Prostate gland (tissue), 2 donors: ENCODE data around the gene MYH6. TPM values are rescaled to one million over a fixed set of nuclear protein-coding genes. Genes with fewer than 3 reads are reported as not detected.

Experiments used
- DNase-seq: peaks from one replicate; pipeline ENCODE4 v3.0.0-alpha.2; 2019; ENCODE audit warnings: low spot score
- H3K27ac ChIP-seq, 2 donors: fragments of 200-600 bp; sonication (generic); 2 replicates each; pipeline ENCODE4 v1.5.1; 2017 to 2019
- H3K27me3 ChIP-seq: fragments of 200-600 bp; sonication (generic); replicated peaks from 2 replicates; pipeline ENCODE4 v1.5.1; 2019; ENCODE audit not compliant: insufficient read depth
- H3K36me3 ChIP-seq, 2 donors: fragments of 200-600 bp; sonication (generic); 1 replicate in 1 of 2; 2 replicates in 1 of 2; pipeline versions ENCODE4 v1.5.1 to v1.8.1; 2017 to 2019
- H3K4me1 ChIP-seq: fragments of 200-600 bp; sonication (generic); replicated peaks from 2 replicates; pipeline ENCODE4 v1.5.1; 2019
- H3K4me3 ChIP-seq, 2 donors: fragments of 200-600 bp; sonication (generic); 2 replicates each; pipeline ENCODE4 v1.5.1; 2017 to 2019
- H3K9me3 ChIP-seq: fragments of 200-600 bp; sonication (generic); 2 replicates; pipeline ENCODE4 v1.5.1; 2017
- POLR2A ChIP-seq: fragments of 450-650 bp; IDR thresholded peaks from one replicate; pipeline ENCODE4 v1.6.1; 2016; ENCODE audit warnings: antibody characterized with exemption, mild to moderate bottlenecking
- POLR2AphosphoS5 ChIP-seq: sonication (generic); formaldehyde crosslinking; IDR thresholded peaks from one replicate; pipeline ENCODE4 v1.6.1; 2017; ENCODE audit warnings: antibody characterized with exemption
- WGBS: methylation state at CpG from one replicate; pipeline ENCODE4 v1.1.5; 2018; 5-methylcytosine and 5-hydroxymethylcytosine counted together
- intact Hi-C: fragments of 100-400 bp; cut with DNase I; formaldehyde crosslinking; loops from one replicate; pipeline ENCODE4 v1.14.2; 2022
- total RNA-seq, 2 donors: library from RNA; depleted of rRNA; stranded (reverse); fragments of >200 nt; gene quantifications; one replicate each; pipeline ENCODE4 v1.1.0, GENCODE V29; 2016
- TF ChIP-seq, protein P1 (sequence below), 4 experiments: fragments of 200-600 bp in 2 of 4; fragments of 450-650 bp in 2 of 4; sonication (generic) in 2 of 4; IDR thresholded peaks; 1 replicate in 3 of 4; 2 replicates in 1 of 4; pipeline ENCODE4 v1.5.1; 2016 to 2019; ENCODE audit warnings: antibody characterized with exemption in 4 of 4, mild to moderate bottlenecking in 2 of 4, moderate library complexity in 2 of 4

The MYH6 gene
- total RNA-seq, 2 donors from 2014 or later = 3.1 TPM; not detected in 1

DNA sequence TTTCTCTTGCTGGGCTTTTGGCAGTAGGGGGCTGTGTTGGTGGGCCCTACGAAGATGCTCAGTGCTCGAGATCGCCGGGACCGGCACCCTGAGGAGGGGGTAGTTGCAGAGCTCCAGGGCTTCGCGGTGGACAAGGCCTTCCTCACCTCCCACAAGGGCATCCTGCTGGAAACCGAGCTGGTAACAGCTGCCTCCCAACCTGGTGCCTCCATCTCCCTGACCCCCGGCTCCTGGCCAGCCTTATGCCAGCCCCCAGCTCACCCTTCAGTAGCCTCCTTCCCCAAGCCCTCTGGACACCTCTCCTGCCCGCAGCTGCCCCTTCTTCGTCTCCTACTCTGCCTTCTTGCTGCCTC, 30.9 kb downstream of the MYH6 start:
- Histone ChIP-seq H3K36me3 (no peaks in the 10 kb centered on the region), H3K27me3 (no peaks in the 10 kb centered on the region), H3K9me3 (no peaks in the 10 kb centered on the region), H3K27ac (no peak overlapping the region), H3K4me3 (no peak overlapping the region), H3K4me1 (no peaks in the 10 kb centered on the region)
- DNase-seq = no peak
- TF ChIP-seq POLR2A = no peak
- TF ChIP-seq, protein P1, sequence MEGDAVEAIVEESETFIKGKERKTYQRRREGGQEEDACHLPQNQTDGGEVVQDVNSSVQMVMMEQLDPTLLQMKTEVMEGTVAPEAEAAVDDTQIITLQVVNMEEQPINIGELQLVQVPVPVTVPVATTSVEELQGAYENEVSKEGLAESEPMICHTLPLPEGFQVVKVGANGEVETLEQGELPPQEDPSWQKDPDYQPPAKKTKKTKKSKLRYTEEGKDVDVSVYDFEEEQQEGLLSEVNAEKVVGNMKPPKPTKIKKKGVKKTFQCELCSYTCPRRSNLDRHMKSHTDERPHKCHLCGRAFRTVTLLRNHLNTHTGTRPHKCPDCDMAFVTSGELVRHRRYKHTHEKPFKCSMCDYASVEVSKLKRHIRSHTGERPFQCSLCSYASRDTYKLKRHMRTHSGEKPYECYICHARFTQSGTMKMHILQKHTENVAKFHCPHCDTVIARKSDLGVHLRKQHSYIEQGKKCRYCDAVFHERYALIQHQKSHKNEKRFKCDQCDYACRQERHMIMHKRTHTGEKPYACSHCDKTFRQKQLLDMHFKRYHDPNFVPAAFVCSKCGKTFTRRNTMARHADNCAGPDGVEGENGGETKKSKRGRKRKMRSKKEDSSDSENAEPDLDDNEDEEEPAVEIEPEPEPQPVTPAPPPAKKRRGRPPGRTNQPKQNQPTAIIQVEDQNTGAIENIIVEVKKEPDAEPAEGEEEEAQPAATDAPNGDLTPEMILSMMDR (IDR thresholded peaks at IDR 0.05) = no peak
- TF ChIP-seq POLR2AphosphoS5 = no peak
- intact Hi-C loops = no loop called here
- WGBS = 39% methylated on average over 11 of the region's 11 CpGs

DNA sequence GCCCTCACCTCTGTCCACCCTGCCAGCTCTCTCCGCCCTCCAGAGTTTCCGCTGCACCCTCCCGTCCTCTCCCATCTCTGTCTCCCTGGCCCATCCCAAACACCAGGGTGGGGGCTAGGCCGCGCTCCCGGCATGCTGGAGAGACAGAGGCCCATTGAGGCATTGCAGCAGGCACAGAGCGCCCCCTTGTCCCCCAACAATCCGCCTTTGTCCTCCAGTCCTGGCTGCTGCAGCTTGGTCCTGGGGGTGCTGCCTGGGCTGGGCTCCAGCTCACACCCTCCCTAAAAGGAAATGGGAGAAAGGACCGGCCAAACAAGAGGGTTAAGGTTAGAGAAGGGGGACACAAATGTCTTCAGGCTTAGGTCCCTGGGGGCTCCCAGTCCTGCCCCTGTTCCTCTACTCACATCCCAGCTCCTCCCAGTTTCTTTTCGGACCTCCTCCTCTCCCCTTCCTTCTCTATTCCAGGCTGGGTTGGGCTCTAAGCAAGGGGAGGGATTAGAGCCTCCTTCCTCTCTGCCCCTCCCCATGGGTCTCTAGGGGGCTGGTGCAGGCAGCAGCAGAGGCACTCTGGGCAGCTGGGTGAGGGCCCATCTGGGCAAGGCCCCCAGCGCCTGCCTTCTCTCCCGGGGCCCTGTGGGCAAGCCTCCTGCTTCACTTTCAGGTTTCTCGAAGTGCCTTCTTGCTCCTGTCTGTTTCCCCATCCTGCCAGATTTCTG, 31.4 kb downstream of the MYH6 start, which contains the start of gene CMTM5:
TSS of gene CMTM5 (plus strand) at position 565 of the 716 bp plus-strand sequence. CDS start 206 bp downstream, outside the sequence.
- H3K36me3 ChIP-seq = no peaks in the 10 kb centered on the region
- no peak within 1 kb of the TSS for H3K4me3 ChIP-seq
- no peaks in the 10 kb centered on the region for H3K9me3 ChIP-seq
- no peaks in the 10 kb centered on the region for H3K4me1 ChIP-seq
- 37% methylated on average over 13 of the region's 13 CpGs for WGBS
- intact Hi-C loops = no loop called here
- no peak within 1 kb of the TSS for H3K27ac ChIP-seq
- no peaks in the 10 kb centered on the region for H3K27me3 ChIP-seq
- TF ChIP-seq POLR2A (no peak), POLR2AphosphoS5 (no peak)
- TF ChIP-seq, protein P1 (IDR thresholded peaks at IDR 0.05) = no peak
- DNase-seq = no peak

DNA sequence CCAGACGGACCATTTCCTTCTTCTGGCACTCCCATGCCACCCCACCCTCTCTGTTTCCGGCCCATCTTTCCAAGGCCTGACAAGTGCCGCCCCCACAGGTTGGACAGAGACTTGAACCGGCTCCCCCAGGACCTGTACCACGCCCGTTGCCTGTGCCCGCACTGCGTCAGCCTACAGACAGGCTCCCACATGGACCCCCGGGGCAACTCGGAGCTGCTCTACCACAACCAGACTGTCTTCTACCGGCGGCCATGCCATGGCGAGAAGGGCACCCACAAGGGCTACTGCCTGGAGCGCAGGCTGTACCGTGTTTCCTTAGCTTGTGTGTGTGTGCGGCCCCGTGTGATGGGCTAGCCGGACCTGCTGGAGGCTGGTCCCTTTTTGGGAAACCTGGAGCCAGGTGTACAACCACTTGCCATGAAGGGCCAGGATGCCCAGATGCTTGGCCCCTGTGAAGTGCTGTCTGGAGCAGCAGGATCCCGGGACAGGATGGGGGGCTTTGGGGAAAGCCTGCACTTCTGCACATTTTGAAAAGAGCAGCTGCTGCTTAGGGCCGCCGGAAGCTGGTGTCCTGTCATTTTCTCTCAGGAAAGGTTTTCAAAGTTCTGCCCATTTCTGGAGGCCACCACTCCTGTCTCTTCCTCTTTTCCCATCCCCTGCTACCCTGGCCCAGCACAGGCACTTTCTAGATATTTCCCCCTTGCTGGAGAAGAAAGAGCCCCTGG, 32.4 kb downstream of the MYH6 start:
- Histone ChIP-seq H3K27ac (no peak overlapping the region), H3K4me3 (no peak overlapping the region), H3K9me3 (no peaks in the 10 kb centered on the region), H3K27me3 (no peaks in the 10 kb centered on the region), H3K36me3 (no peaks in the 10 kb centered on the region), H3K4me1 (no peaks in the 10 kb centered on the region)
- TF ChIP-seq POLR2A (no peak), POLR2AphosphoS5 (no peak)
- TF ChIP-seq, protein P1 (IDR thresholded peaks at IDR 0.05) = no peak
- DNase-seq = no peak
- 89% methylated on average over 18 of the region's 21 CpGs for WGBS
- intact Hi-C loops = no loop called here

DNA sequence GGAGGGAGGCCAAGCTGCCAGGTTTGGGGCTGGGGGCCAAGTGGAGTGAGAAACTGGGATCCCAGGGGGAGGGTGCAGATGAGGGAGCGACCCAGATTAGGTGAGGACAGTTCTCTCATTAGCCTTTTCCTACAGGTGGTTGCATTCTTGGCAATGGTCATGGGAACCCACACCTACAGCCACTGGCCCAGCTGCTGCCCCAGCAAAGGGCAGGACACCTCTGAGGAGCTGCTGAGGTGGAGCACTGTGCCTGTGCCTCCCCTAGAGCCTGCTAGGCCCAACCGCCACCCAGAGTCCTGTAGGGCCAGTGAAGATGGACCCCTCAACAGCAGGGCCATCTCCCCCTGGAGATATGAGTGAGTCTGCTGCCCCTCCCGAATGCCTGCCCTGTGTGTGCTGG, 35.0 kb downstream of the MYH6 start:
- 85% methylated on average over 3 of the region's 3 CpGs for WGBS
- DNase-seq = no peak
- Histone ChIP-seq H3K4me1 (no peaks in the 10 kb centered on the region), H3K27ac (no peak overlapping the region), H3K36me3 (no peaks in the 10 kb centered on the region), H3K4me3 (no peak overlapping the region), H3K9me3 (no peaks in the 10 kb centered on the region), H3K27me3 (no peaks in the 10 kb centered on the region)
- no peak for TF ChIP-seq POLR2A
- TF ChIP-seq, protein P1 (IDR thresholded peaks at IDR 0.05) = no peak
- intact Hi-C loops = no loop called here
